Endothelial cell of umbilical vein (primary cell): ENCODE data around the gene ARHGEF38. TPM values are rescaled to one million over a fixed set of nuclear protein-coding genes. Genes with fewer than 3 reads are reported as not detected.

Experiments used
- BruUV-seq: library from RNA; stranded (reverse); fragments of 400-500 nt; replicated peaks from 2 replicates; lab custom pipeline; 2021; lab: Mats Ljungman, UMichigan
- CTCF ChIA-PET: fragments of 300-600, 350-600 bp; sonication (Branson Sonifier 250); formaldehyde crosslinking; loops from one replicate; lab custom pipeline; 2021; ENCODE audit warnings: antibody characterized with exemption, inconsistent platforms; lab: Charles Lee
- POLR2A ChIA-PET: fragments of 300-600, 350-600 bp; sonication (Branson Sonifier 250); formaldehyde crosslinking; loops from one replicate; lab custom pipeline; 2021; ENCODE audit warnings: antibody characterized with exemption, inconsistent platforms; lab: Charles Lee
- DNase-seq: peaks from one replicate; pipeline ENCODE4 v3.0.0-alpha.2; 2011; ENCODE audit warnings: low read depth, low spot score
- FAIRE-seq: peaks from 2 replicates; lab custom pipeline; 2011; peaks lifted over from hg19 to GRCh38; lab: Jason Lieb, UNC
- H2AFZ ChIP-seq: 2 replicates; pipeline ENCODE4 v1.6.0; 2012; ENCODE audit warnings: low read depth, low read length, control low read depth, inconsistent platforms
- H3K27ac ChIP-seq: 2 replicates; pipeline ENCODE4 v1.5.1; 2011; ENCODE audit warnings: low read depth, mild to moderate bottlenecking, control low read depth, low read length, moderate library complexity; ENCODE audit not compliant: insufficient read depth
- H3K27me3 ChIP-seq, 2 experiments: 2 replicates each; pipeline versions ENCODE4 v1.6.0 to v1.6.1; 2011; ENCODE audit warnings: low read length in 2 of 2, mixed read lengths in 1 of 2; ENCODE audit not compliant: control insufficient read depth in 2 of 2, insufficient read depth in 2 of 2
- H3K36me3 ChIP-seq, 2 experiments: 2 replicates in 1 of 2; 3 replicates in 1 of 2; pipeline ENCODE4 v1.5.1; 2011; ENCODE audit warnings: low read length in 2 of 2, mild to moderate bottlenecking in 1 of 2, moderate library complexity in 1 of 2; ENCODE audit not compliant: control insufficient read depth in 2 of 2, insufficient read depth in 2 of 2; ENCODE audit errors: extremely low read depth in 1 of 2
- H3K4me1 ChIP-seq: 3 replicates; pipeline ENCODE4 v1.5.1; 2011; ENCODE audit warnings: mild to moderate bottlenecking, low read length; ENCODE audit not compliant: control insufficient read depth, insufficient read depth; ENCODE audit errors: extremely low read depth
- H3K4me2 ChIP-seq: 2 replicates; pipeline ENCODE4 v1.6.1; 2011; ENCODE audit warnings: low read length, control low read depth, mixed read lengths; ENCODE audit not compliant: insufficient read depth
- H3K4me3 ChIP-seq, 3 experiments: fragments of 200-600 bp in 1 of 3; sonication (generic), shearing (Covaris generic) in 1 of 3; replicated peaks in 1 of 3; 2 replicates each; pipeline ENCODE4 v1.5.1; 2011 to 2016; ENCODE audit warnings: control low read depth in 3 of 3, low read length in 3 of 3, mild to moderate bottlenecking in 2 of 3, inconsistent platforms in 1 of 3, low read depth in 1 of 3, moderate library complexity in 1 of 3; ENCODE audit not compliant: insufficient read depth in 1 of 3
- H3K79me2 ChIP-seq: 2 replicates; pipeline ENCODE4 v1.6.0; 2012; ENCODE audit warnings: low read length, inconsistent platforms; ENCODE audit not compliant: control insufficient read depth, insufficient read depth
- H3K9ac ChIP-seq: replicated peaks from 2 replicates; pipeline ENCODE3; 2011; ENCODE audit warnings: low read length, control low read depth; ENCODE audit not compliant: insufficient read depth; ENCODE audit errors: extremely low read depth
- H3K9me1 ChIP-seq: replicated peaks from 3 replicates; pipeline ENCODE4 v1.6.0; 2011; ENCODE audit warnings: mild to moderate bottlenecking, low read length; ENCODE audit not compliant: control insufficient read depth, insufficient read depth; ENCODE audit errors: extremely low read depth
- H3K9me3 ChIP-seq: replicated peaks from 2 replicates; pipeline ENCODE4 v1.5.1; 2012; ENCODE audit warnings: low read length, inconsistent platforms; ENCODE audit not compliant: control insufficient read depth, insufficient read depth
- H4K20me1 ChIP-seq: replicated peaks from 2 replicates; pipeline ENCODE3; 2011; ENCODE audit warnings: mild to moderate bottlenecking, low read length; ENCODE audit not compliant: control insufficient read depth, insufficient read depth; ENCODE audit errors: extremely low read depth
- CTCF ChIP-seq, 2 donors: IDR thresholded peaks; 1 replicate in 1 of 2; 2 replicates in 1 of 2; pipeline ENCODE4 v1.5.1; 2011; ENCODE audit warnings: low read length in 2 of 2, mild to moderate bottlenecking in 2 of 2, moderate library complexity in 2 of 2, control low read depth in 1 of 2, inconsistent platforms in 1 of 2, low read depth in 1 of 2; ENCODE audit not compliant: insufficient read depth in 1 of 2; ENCODE audit errors: extremely low read depth in 1 of 2
- EZH2 ChIP-seq: IDR thresholded peaks from 2 replicates; pipeline ENCODE4 v1.6.1; 2012; ENCODE audit warnings: borderline replicate concordance, low read depth, mild to moderate bottlenecking, moderate library complexity, low read length, inconsistent platforms; ENCODE audit not compliant: severe bottlenecking
- FOS ChIP-seq: IDR thresholded peaks from 2 replicates; pipeline ENCODE4 v1.6.1; 2011; ENCODE audit warnings: mild to moderate bottlenecking, low read length, moderate library complexity, borderline replicate concordance; ENCODE audit not compliant: insufficient read depth
- GATA2 ChIP-seq: IDR thresholded peaks from 2 replicates; pipeline ENCODE4 v1.7.0; 2011; ENCODE audit warnings: low read depth, mild to moderate bottlenecking, moderate library complexity, mixed read lengths, low read length; ENCODE audit not compliant: insufficient read length, insufficient read depth
- JUN ChIP-seq: IDR thresholded peaks from 2 replicates; pipeline ENCODE4 v1.6.1; 2011; ENCODE audit warnings: borderline replicate concordance, low read depth; ENCODE audit not compliant: insufficient read length, insufficient read depth
- MYC ChIP-seq: IDR thresholded peaks from one replicate; pipeline ENCODE4 v1.6.1; 2011; ENCODE audit warnings: mild to moderate bottlenecking, low read depth, low read length
- POLR2A ChIP-seq: IDR thresholded peaks from 2 replicates; pipeline ENCODE4 v1.6.1; 2012; ENCODE audit warnings: low read depth, mild to moderate bottlenecking, control low read depth, low read length
- POLR2AphosphoS5 ChIP-seq: IDR thresholded peaks from 2 replicates; pipeline ENCODE4 v1.6.1; 2012; ENCODE audit warnings: low read depth, mild to moderate bottlenecking, control low read depth, low read length, moderate library complexity; ENCODE audit not compliant: insufficient read depth
- dilution Hi-C: fragments of 300-500 bp; cut with MboI; formaldehyde crosslinking; loops from one replicate; pipeline ENCODE4 v1.15.0; 2019; ENCODE audit warnings: low sequenced_read_pairs; ENCODE audit not compliant: extremely low pct_ligation_motif_present
- intact Hi-C: fragments of 100-400 bp; cut with micrococcal nuclease; formaldehyde crosslinking; loops from one replicate; pipeline ENCODE4 v1.10.0; 2022
- polyA plus RNA-seq, 4 experiments: library from polyadenylated mRNA; depleted of rRNA in 3 of 4; stranded (reverse) in 3 of 4; unstranded in 1 of 4; fragments of >200 nt; gene quantifications; 2 replicates each; pipeline versions ENCODE4 v1.2.1 to v1.2.3, GENCODE V29; 2011 to 2012; ENCODE audit warnings: missing spikeins in 1 of 4
- total RNA-seq: library from RNA; stranded (reverse); gene quantifications from 2 replicates; pipeline ENCODE4 v1.2.3, GENCODE V29; 2021
- TF ChIP-seq, protein P1 (sequence below): IDR thresholded peaks from 2 replicates; pipeline ENCODE4 v1.6.1; 2011; ENCODE audit not compliant: insufficient read depth, insufficient read length

ARHGEF38 gene
- total and polyA plus RNA-seq, 2 donors (not counting 3 experiments of a cell fraction or from before 2014, with no cell fraction given) = not detected

GRCh38 chr4:105509291-105509690, 43.1 kb upstream of the ARHGEF38 start:
- Histone ChIP-seq H4K20me1 (no peaks in the 10 kb centered on the region), H2AFZ (no peak overlapping the region), H3K9me3 (no peaks in the 10 kb centered on the region), H3K79me2 (no peaks in the 10 kb centered on the region), H3K9ac (no peak overlapping the region), H3K4me3 (no peak overlapping the region), H3K36me3 (no peaks in the 10 kb centered on the region), H3K4me1 (no peaks in the 10 kb centered on the region), H3K4me2 (no peak overlapping the region), H3K27me3 (no peaks in the 10 kb centered on the region), H3K27ac (no peak overlapping the region), H3K9me1 (no peaks in the 10 kb centered on the region)
- FAIRE-seq = no peak
- POLR2A ChIA-PET = no interaction called here
- no peak for DNase-seq
- TF ChIP-seq GATA2 (no peak), EZH2 (no peak), POLR2A (no peak), MYC (no peak), CTCF (IDR thresholded peaks at IDR 0.05; ENCODE audit: extremely low read depth in 1 of 2, insufficient read depth in 1 of 2, low read depth in 1 of 2, low read length in 2 of 2) (no peak), FOS (no peak), POLR2AphosphoS5 (no peak), JUN (no peak)
- TF ChIP-seq, protein P1, sequence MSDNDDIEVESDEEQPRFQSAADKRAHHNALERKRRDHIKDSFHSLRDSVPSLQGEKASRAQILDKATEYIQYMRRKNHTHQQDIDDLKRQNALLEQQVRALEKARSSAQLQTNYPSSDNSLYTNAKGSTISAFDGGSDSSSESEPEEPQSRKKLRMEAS = no peak
- dilution Hi-C loops (no loop called here), intact Hi-C loops (no loop called here)
- CTCF ChIA-PET = no interaction called here
- BruUV-seq = no TSS peak
